ENCODE measurements around the gene PIGQ. TPM values are rescaled to one million over a fixed set of nuclear protein-coding genes. Genes with fewer than 3 reads are reported as not detected.

PIGQ gene
- total RNA-seq, 1 experiment from 2014 or later = 45.6 TPM

- Mint-ChIP-seq H3K4me1 (ENCODE audit: insufficient read depth, unreplicated experiment) (no peaks in the 10 kb centered on the region), H3K9me3 (ENCODE audit: unreplicated experiment) (no peaks in the 10 kb centered on the region), H3K27me3 (ENCODE audit: insufficient read depth, unreplicated experiment) (no peaks in the 10 kb centered on the region), H3K27ac (ENCODE audit: low read depth, unreplicated experiment) (no peak overlapping the region), H3K36me3 (ENCODE audit: insufficient read depth, unreplicated experiment) (peaks cover 26% of the 10 kb centered on the region), H3K4me3 (ENCODE audit: unreplicated experiment) (no peak overlapping the region)
- no peak for TF ChIP-seq CTCF (IDR thresholded peaks at IDR 0.05; ENCODE audit: unreplicated experiment)
- ChIA-PET POLR2A (interaction anchor here (0.5 to 1.5 kb wide), 2 partner anchors 14 to 100 kb away, joined by 3 to 4 read pairs; partner anchors contain the start of gene JMJD8), CTCF (no interaction called here)
- no TSS peak for BruUV-seq (replicated peaks)
- intact Hi-C loops (cut with micrococcal nuclease) = no loop called here
- no peak for DNase-seq (ENCODE audit: unreplicated experiment)
Observed at GRCh38 chr16:583815-584591, 14.2 kb downstream of the PIGQ start.

GRCh38 chr16:585351-585750 lies 15.6 kb downstream of the PIGQ start:
- no peak for TF ChIP-seq CTCF (IDR thresholded peaks at IDR 0.05; ENCODE audit: unreplicated experiment)
- POLR2A ChIA-PET = interaction anchor here (0.6 to 1.5 kb wide), 5 partner anchors 9 to 57 kb away, joined by 3 to 6 read pairs (median 4); no protein-coding TSS in a partner anchor
- no peak overlapping the region for H3K4me3 Mint-ChIP-seq (ENCODE audit: unreplicated experiment)
- H3K36me3 Mint-ChIP-seq (ENCODE audit: insufficient read depth, unreplicated experiment) = peaks cover 30% of the 10 kb centered on the region
- H3K4me1 Mint-ChIP-seq (ENCODE audit: insufficient read depth, unreplicated experiment) = peaks cover under 1% of the 10 kb centered on the region
- H3K27ac Mint-ChIP-seq (ENCODE audit: low read depth, unreplicated experiment) = no peak overlapping the region
- intact Hi-C loops (cut with micrococcal nuclease) = loop anchor here (5.0 kb wide), 1 partner anchor 193 kb away; no protein-coding TSS in a partner anchor
- no peaks in the 10 kb centered on the region for H3K9me3 Mint-ChIP-seq (ENCODE audit: unreplicated experiment)
- CTCF ChIA-PET = interaction anchor here (1.0 kb wide), 1 partner anchor 10 kb away, joined by 4 read pairs; no protein-coding TSS in a partner anchor
- DNase-seq (ENCODE audit: unreplicated experiment) = no peak
- no TSS peak for BruUV-seq (replicated peaks)
- H3K27me3 Mint-ChIP-seq (ENCODE audit: insufficient read depth, unreplicated experiment) = no peaks in the 10 kb centered on the region

- no peak overlapping the region for H3K4me3 Mint-ChIP-seq (ENCODE audit: unreplicated experiment)
- DNase-seq (ENCODE audit: unreplicated experiment) = no peak
- no TSS peak for BruUV-seq (replicated peaks)
- no peak for TF ChIP-seq CTCF (IDR thresholded peaks at IDR 0.05; ENCODE audit: unreplicated experiment)
- H3K36me3 Mint-ChIP-seq (ENCODE audit: insufficient read depth, unreplicated experiment) = peaks cover 38% of the 10 kb centered on the region
- H3K27me3 Mint-ChIP-seq (ENCODE audit: insufficient read depth, unreplicated experiment) = no peaks in the 10 kb centered on the region
- CTCF ChIA-PET = interaction anchor here (1.0 kb wide), 1 partner anchor 11 kb away, joined by 4 read pairs; no protein-coding TSS in a partner anchor
- H3K9me3 Mint-ChIP-seq (ENCODE audit: unreplicated experiment) = no peaks in the 10 kb centered on the region
- intact Hi-C loops (cut with micrococcal nuclease) = loop anchor here (5.0 kb wide), 1 partner anchor 194 kb away; no protein-coding TSS in a partner anchor
- H3K27ac Mint-ChIP-seq (ENCODE audit: low read depth, unreplicated experiment) = no peak overlapping the region
- peaks cover 8% of the 10 kb centered on the region for H3K4me1 Mint-ChIP-seq (ENCODE audit: insufficient read depth, unreplicated experiment)
- POLR2A ChIA-PET = interaction anchor here (0.7 to 3.9 kb wide), 8 partner anchors 9 to 126 kb away, joined by 3 to 23 read pairs (median 6); partner anchors contain the start of genes METTL26, PIGQ and STUB1
Observed at GRCh38 chr16:586047-586644, 16.4 kb downstream of the PIGQ start.
